Nephron (organoid): ENCODE measurements around the gene SERPINH1.
A peak's percentile ranks its signal among the peaks of the same experiment; 100 is the strongest.

Experiments used
- H3K27ac Mint-ChIP-seq, 3 experiments: 2 replicates each; pipeline ENCODE4 v1.8.0; 2020; ENCODE audit warnings: mixed read lengths in 3 of 3, mild to moderate bottlenecking in 2 of 3, moderate library complexity in 1 of 3
- H3K27me3 Mint-ChIP-seq: 2 replicates; pipeline ENCODE4 v1.8.0; 2021; ENCODE audit warnings: low read depth, mild to moderate bottlenecking, moderate library complexity, mixed read lengths
- H3K36me3 Mint-ChIP-seq: 2 replicates; pipeline ENCODE4 v1.8.0; 2020; ENCODE audit warnings: low read depth, mixed read lengths
- H3K4me1 Mint-ChIP-seq: 2 replicates; pipeline ENCODE4 v1.8.0; 2020; ENCODE audit warnings: mixed read lengths
- H3K4me3 Mint-ChIP-seq, 3 experiments: 2 replicates each; pipeline ENCODE4 v1.8.0; 2020; ENCODE audit warnings: mild to moderate bottlenecking in 3 of 3, mixed read lengths in 3 of 3, moderate library complexity in 2 of 3
- H3K9me3 Mint-ChIP-seq: 2 replicates; pipeline ENCODE4 v1.8.0; 2020; ENCODE audit warnings: mixed read lengths
- TF ChIP-seq, protein P1 (sequence below), 3 experiments: fragments of 200-600 bp; sonication (generic); IDR thresholded peaks; one replicate each; pipeline ENCODE4 v1.5.0; 2021; ENCODE audit warnings: antibody characterized with exemption in 3 of 3; ENCODE audit not compliant: unreplicated experiment in 3 of 3

The SERPINH1 gene

DNA sequence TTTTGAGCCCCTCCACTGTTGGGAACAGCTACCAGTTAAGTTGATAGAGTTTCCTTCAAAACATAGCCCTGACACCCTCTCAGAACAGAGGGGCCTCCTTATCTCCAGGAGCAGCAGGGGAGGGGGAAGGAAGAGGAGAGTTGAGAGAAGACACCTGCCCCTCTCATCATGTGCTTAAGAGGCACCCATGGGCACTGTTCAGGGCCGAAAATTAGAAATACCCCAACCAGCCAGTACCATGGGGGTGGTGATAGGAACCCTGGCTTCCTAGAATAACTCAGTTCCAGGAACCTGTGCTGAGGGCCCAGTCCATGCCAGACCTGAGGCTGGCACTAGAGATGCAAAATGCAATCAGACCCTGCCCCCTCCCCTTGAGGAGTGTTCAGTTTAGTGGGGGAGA, 27.0 kb upstream of the SERPINH1 start:
- H3K36me3 Mint-ChIP-seq: no peaks in the 10 kb centered on the region
- H3K27ac Mint-ChIP-seq: peak overlapping the region in 1 of 3 experiments; percentile 17
- H3K4me1 Mint-ChIP-seq: peaks cover 33% of the 10 kb centered on the region
- H3K9me3 Mint-ChIP-seq: no peaks in the 10 kb centered on the region
- TF ChIP-seq, protein P1, sequence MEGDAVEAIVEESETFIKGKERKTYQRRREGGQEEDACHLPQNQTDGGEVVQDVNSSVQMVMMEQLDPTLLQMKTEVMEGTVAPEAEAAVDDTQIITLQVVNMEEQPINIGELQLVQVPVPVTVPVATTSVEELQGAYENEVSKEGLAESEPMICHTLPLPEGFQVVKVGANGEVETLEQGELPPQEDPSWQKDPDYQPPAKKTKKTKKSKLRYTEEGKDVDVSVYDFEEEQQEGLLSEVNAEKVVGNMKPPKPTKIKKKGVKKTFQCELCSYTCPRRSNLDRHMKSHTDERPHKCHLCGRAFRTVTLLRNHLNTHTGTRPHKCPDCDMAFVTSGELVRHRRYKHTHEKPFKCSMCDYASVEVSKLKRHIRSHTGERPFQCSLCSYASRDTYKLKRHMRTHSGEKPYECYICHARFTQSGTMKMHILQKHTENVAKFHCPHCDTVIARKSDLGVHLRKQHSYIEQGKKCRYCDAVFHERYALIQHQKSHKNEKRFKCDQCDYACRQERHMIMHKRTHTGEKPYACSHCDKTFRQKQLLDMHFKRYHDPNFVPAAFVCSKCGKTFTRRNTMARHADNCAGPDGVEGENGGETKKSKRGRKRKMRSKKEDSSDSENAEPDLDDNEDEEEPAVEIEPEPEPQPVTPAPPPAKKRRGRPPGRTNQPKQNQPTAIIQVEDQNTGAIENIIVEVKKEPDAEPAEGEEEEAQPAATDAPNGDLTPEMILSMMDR (IDR thresholded peaks at IDR 0.05; ENCODE audit: unreplicated experiment in 3 of 3): no peak
- no peak overlapping the region for H3K4me3 Mint-ChIP-seq
- peaks cover 11% of the 10 kb centered on the region for H3K27me3 Mint-ChIP-seq

DNA sequence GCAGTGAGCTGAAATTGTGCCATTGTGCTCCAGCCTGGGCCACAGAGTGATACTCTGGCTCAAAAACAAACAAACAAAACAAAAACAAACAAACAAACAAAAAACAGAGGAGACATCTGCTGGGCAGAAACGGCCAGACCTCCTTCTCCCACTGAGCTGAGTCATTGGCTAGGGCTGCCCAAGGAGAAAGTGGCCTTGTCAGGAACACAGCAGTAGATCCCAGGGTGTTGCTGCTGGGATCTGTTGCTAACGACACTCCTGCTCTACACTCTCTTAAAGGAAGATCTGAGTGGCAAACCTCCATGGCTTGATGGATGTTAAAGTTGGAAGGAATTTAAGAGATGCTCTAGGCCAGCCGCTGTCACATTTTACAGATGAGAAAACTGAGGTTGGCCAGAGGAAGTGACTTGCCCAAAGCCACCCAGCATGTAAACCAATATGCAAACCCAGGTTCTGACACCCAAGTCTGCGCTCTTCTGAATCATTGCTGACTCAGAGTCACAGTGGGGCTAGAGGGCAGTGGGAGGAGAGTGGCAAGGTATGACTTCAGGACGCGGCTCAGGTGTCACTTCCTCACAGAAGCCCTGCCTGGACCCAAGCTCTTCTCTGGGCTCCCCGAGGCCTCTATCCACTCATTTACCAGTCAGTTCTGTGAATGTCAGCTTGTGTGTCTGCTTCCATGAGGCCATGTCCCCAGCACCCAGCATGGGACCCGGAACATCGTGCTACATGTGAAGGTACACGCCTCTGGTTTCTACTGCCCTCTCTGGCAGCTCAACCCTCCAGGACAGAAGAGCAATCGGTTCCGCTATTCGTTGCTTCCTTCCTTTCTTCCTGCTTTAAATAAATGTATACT, 25.0 kb upstream of the SERPINH1 start:
- no peak overlapping the region for H3K4me3 Mint-ChIP-seq
- peaks cover 36% of the 10 kb centered on the region for H3K4me1 Mint-ChIP-seq
- H3K27me3 Mint-ChIP-seq: peaks cover 9% of the 10 kb centered on the region
- TF ChIP-seq, protein P1 (IDR thresholded peaks at IDR 0.05; ENCODE audit: unreplicated experiment in 3 of 3): no peak
- H3K36me3 Mint-ChIP-seq: no peaks in the 10 kb centered on the region
- no peaks in the 10 kb centered on the region for H3K9me3 Mint-ChIP-seq
- H3K27ac Mint-ChIP-seq: peak overlapping the region in 1 of 3 experiments; percentile 8

DNA sequence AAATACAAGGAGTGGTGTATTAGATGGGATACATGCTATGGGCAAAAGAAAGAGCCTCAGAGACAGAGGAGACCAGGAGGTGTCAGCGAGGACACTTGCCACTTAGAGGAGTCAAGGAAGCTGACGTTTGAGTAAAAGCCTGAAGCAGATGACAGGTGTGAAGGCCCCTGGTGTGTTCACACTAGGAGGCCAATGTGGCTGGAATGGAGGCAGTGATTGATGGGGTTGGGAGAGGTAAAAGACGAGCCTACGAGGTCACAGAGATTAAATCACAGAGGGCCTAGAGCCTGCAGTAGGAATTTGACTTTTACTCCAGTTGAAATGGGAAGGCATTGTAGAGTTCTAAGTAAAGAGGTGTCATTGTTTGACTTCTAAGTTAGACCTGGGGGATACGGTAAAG, 24.3 kb upstream of the SERPINH1 start:
- Mint-ChIP-seq H3K27me3 (peaks cover 9% of the 10 kb centered on the region), H3K4me3 (no peak overlapping the region), H3K36me3 (no peaks in the 10 kb centered on the region), H3K27ac (peak overlapping the region in 2 of 3 experiments; percentile 5 to 8), H3K9me3 (no peaks in the 10 kb centered on the region), H3K4me1 (peaks cover 36% of the 10 kb centered on the region)
- TF ChIP-seq, protein P1 (IDR thresholded peaks at IDR 0.05; ENCODE audit: unreplicated experiment in 3 of 3): no peak

DNA sequence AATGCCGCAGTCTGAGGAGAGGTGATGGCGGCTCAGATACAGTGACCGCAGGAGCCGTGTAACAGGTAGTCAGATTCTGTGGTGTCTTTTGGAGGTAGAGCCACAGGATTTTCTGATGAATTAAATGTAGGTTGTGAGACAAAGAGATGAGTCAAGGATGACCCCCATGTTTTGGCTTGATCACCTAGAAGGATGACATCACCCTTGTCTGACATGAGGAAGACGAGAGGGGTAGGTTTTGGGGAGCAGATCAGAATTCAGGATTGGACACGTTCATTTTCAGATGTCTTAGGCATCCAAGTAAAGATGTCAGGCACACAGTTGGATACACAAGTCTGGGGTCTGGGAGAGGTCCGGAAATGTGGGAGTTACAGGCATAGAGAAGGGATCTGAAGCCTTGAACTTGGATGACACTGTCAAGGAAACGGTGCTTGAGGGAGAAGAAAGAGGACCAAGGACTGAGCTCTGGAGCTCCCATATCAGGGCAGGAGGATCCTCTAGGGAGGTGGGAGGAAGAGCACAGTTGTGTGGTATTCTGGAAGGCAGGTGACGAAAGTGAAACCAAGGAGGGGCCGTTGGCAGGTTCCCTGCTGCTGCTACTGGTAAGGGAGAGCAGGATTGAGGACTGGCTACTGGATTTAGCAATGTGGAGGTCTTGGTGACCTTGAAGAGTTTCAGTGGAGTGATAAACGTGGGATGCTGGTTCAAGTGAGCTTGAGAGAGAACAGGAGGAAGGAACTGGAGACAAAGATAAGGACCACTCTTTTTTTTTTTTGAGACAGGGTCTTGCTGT, 23.7 kb upstream of the SERPINH1 start:
- H3K4me3 Mint-ChIP-seq: no peak overlapping the region
- peaks cover 36% of the 10 kb centered on the region for H3K4me1 Mint-ChIP-seq
- no peaks in the 10 kb centered on the region for H3K36me3 Mint-ChIP-seq

DNA sequence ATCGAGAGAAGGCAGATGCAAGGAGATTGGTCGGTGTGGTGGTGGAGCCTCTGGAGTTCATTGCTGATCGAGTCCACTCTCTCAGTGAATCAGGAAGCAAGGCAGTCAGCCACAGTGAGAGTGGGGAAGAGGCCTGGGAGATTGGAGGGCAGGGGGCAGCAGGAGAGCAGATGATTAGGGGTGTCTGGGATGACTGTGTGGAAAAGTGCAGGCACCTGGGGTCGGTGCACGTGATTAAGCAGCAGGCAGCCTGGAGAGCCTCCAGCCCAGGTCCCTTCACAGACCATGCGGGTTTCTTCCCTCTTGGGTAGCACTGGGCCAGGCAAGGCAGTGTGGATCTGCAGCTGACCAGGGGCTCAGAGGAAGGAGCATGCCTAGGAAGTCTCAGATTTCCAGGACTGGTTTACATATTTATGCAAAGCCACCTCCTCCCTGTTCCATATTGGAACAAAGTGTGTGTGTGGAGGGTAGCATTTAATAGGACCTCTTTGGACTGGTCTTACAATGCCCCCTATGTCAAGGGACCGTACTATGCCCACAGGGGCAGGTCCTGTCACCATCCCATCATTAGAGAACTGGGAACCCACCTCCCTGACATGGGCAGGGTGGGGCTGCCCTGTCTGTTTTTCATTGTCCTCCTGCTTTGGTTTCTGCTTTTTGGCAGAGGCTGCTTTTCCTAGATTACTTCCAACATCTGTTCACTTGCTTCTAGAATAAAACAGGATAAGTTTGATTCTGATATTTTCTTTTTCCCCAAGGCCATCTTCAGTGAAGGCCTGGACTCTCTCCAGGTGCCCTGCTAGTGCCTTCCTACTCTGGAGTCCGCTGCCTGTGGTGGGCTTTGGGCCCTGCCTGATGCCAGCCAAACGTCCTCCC, 22.4 kb upstream of the SERPINH1 start:
- Mint-ChIP-seq H3K9me3 (no peaks in the 10 kb centered on the region), H3K27ac (peak overlapping the region; percentile 40 to 76 (median 65)), H3K4me1 (peaks cover 30% of the 10 kb centered on the region), H3K27me3 (peaks cover 9% of the 10 kb centered on the region), H3K36me3 (no peaks in the 10 kb centered on the region), H3K4me3 (no peak overlapping the region)
- TF ChIP-seq, protein P1 (IDR thresholded peaks at IDR 0.05; ENCODE audit: unreplicated experiment in 3 of 3): no peak

More for the DNA sequence above, 23.7 kb upstream of the SERPINH1 start:
- Mint-ChIP-seq H3K27me3 (peaks cover 9% of the 10 kb centered on the region), H3K27ac (peak overlapping the region in 2 of 3 experiments; percentile 5 to 33), H3K9me3 (no peaks in the 10 kb centered on the region)
- TF ChIP-seq, protein P1 (IDR thresholded peaks at IDR 0.05; ENCODE audit: unreplicated experiment in 3 of 3): no peak
